Heart right ventricle (tissue), 16 donors: ENCODE results near the gene PRDM16. TPM values are rescaled to one million over a fixed set of nuclear protein-coding genes. Genes with fewer than 3 reads are reported as not detected.

ENCODE experiments used
- ATAC-seq, 8 donors: fragments of 200-7000 bp; cut with Tn5 transposase; one replicate each; pipeline ENCODE4 v1.9.1; 2020; ENCODE audit warnings: mild to moderate bottlenecking in 8 of 8, moderate library complexity in 8 of 8, moderate number of reproducible peaks in 1 of 8
- DNase-seq, 2 donors: peaks; one replicate each; pipeline ENCODE4 v3.0.0-alpha.2; 2020
- H3K27ac ChIP-seq, 10 donors: fragments of 200-600 bp; sonication (generic) in 2 of 10; one replicate each; pipeline versions ENCODE4 v1.5.0 to v1.8.0; 2020 to 2022; ENCODE audit warnings: mild to moderate bottlenecking in 3 of 10
- H3K27me3 ChIP-seq, 7 donors: fragments of 200-600 bp; one replicate each; pipeline ENCODE4 v1.8.0; 2021 to 2022; ENCODE audit warnings: mild to moderate bottlenecking in 2 of 7
- H3K36me3 ChIP-seq, 9 donors: fragments of 200-600 bp; sonication (generic) in 1 of 9; one replicate each; pipeline versions ENCODE4 v1.5.0 to v1.8.0; 2020 to 2022; ENCODE audit warnings: mild to moderate bottlenecking in 2 of 9
- H3K4me1 ChIP-seq, 9 donors: fragments of 200-600 bp; sonication (generic) in 1 of 9; one replicate each; pipeline versions ENCODE4 v1.5.0 to v1.8.0; 2020 to 2022; ENCODE audit warnings: mild to moderate bottlenecking in 4 of 9
- H3K4me3 ChIP-seq, 10 donors: fragments of 200-600 bp; sonication (generic) in 2 of 10; one replicate each; pipeline versions ENCODE4 v1.5.0 to v1.8.0; 2020 to 2022; ENCODE audit warnings: mild to moderate bottlenecking in 7 of 10, moderate library complexity in 2 of 10
- H3K9me3 ChIP-seq, 11 donors: fragments of 200-600 bp in 10 of 11; sonication (generic) in 2 of 11; one replicate each; pipeline versions ENCODE4 v1.5.0 to v1.8.0; 2013 to 2022; ENCODE audit warnings: mild to moderate bottlenecking in 2 of 11, control low read depth in 1 of 11, moderate library complexity in 1 of 11
- CTCF ChIP-seq, 9 donors: fragments of 200-600 bp; sonication (generic) in 2 of 9; IDR thresholded peaks; one replicate each; pipeline versions ENCODE4 v1.5.0 to v1.8.0; 2021 to 2022; ENCODE audit warnings: antibody characterized with exemption in 9 of 9, mild to moderate bottlenecking in 5 of 9, moderate library complexity in 1 of 9
- WGBS, 2 donors: extraction: QIAGEN DNeasy Blood & Tissue Kit; methylation state at CpG; one replicate each; pipeline ENCODE4 v1.1.7; 2013; ENCODE audit warnings: inconsistent platforms in 1 of 2; 5-methylcytosine and 5-hydroxymethylcytosine counted together
- intact Hi-C, 10 donors: fragments of 100-400 bp; cut with DNase I; formaldehyde crosslinking; loops; one replicate each; pipeline versions ENCODE4 v1.11.1 to v1.14.2; 2022
- polyA plus RNA-seq, 2 donors: library from polyadenylated mRNA; stranded (reverse); fragments of 200-250 nt; gene quantifications; one replicate each; pipeline ENCODE4 v1.2.3, GENCODE V29; 2013
- total RNA-seq, 10 donors: library from RNA; stranded (reverse); fragmentation: NEBNext Ultra II Directional in 3 of 10; extraction: Animal tissue kit (Norgen Biotek cat#: 25700) in 3 of 10; gene quantifications; one replicate each; pipeline versions ENCODE4 v1.2.1 to v1.2.4, GENCODE V29; 2021 to 2023
- donor health status: Arrhythmogenic right ventricular cardiomyopathy.
- donor health status: ischemic (EF 13 %, LVEDD 7.1; RV severe dilation, severe dysfunction).
- donor health status: healthy with polysubstance abuse.
- donor health status: DM: no; HTN: yes; CAD: no.
- donor health status: DM: no; HTN: no; CAD: no.
- donor health status: ischemic (EF 25% LVEDD 6.9; RV normal size, moderate dysfunction).
- donor health status: ischemic (EF 25% LVEDD 5.7; RV mildly dilated, moderate dysfunction).
- donor health status: healthy.
- donor health status: DM: yes; HTN: yes; CAD: no.
- donor health status: Ischemic cardiomyopathy.
- donor health status: ischemic (EF 35%, LVEDD 5.7; RV mildly dilated, moderate dysfunction).
- donor health status: nonischemic (EF 11% LVEDD 7.7; RV severe dilation, severe dysfunction).
- donor health status: DM: yes; HTN: yes; CAD: no.
- donor health status: PGD.
- donor health status: ischemic (EF 29% LVEDD 5.4; RV normal size, mild dysfunction).
- donor health status: nonischemic (EF 23%, LVEDD 6.1; RV moderate dilation, normal function).

Gene PRDM16
- total and polyA plus RNA-seq, 12 donors = 4.1 to 25.9 (median 14.8) TPM

DNA sequence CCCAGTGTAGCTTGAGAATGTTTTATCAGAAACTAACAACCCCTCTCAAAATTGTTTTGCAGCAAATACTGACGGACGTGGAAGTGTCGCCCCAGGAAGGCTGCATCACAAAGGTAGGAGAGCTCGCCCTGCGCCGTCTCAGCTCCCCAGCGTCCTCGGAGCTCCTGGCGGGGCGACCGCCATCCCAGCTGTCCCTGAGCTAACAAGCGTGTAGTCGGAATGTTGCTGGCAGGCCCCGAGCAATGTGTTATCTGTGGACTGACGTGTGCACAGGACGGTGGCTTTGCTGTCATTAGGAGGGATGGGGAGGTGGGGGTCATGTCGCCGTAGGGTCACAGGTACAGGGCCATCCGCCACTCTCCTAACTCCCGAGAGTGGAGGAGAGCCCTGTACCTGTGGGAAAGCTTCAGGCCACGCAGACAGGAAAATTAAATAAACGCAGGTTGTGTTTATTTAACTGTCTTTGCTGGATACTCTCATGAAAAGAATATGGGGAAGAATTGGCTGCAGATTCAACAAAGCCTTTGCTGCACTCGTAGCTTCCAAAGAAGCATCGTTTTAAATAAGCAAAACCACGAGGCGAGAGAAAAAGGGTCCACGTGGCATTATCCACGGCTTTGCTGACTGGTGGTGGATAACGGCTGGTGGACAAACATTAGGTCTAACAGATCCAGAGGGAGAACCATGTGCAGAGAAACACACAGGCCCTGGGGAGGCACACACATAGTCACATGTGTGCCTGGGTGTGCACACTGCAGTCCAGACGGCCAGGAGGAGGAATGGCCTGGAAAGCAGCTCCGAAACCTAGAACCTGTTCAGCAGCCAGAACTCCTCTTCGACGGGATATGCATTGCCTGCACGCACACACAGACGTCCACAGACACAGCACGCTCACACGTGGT is 175.3 kb downstream of the PRDM16 start:
- no peak for DNase-seq
- Histone ChIP-seq H3K36me3 (no peaks in the 10 kb centered on the region), H3K4me1 (peaks cover 0 to 25% (median 0%) of the 10 kb centered on the region in 9 donors), H3K27ac (no peak overlapping the region), H3K9me3 (no peaks in the 10 kb centered on the region), H3K4me3 (no peak overlapping the region), H3K27me3 (peaks cover 0 to 37% (median 20%) of the 10 kb centered on the region in 7 donors)
- intact Hi-C loops = no loop called here
- peak in 1 of 8 donors; percentile 43 for ATAC-seq
- TF ChIP-seq CTCF (IDR thresholded peaks at IDR 0.05) = no peak
- 74% methylated on average over 37 of the region's 37 CpGs for WGBS, 2 donors

GRCh38 chr1:3244927-3245315 is 175.9 kb downstream of the PRDM16 start:
- Histone ChIP-seq H3K4me3 (no peak overlapping the region), H3K4me1 (peaks cover 0 to 32% (median 0%) of the 10 kb centered on the region in 9 donors), H3K9me3 (no peaks in the 10 kb centered on the region), H3K27ac (no peak overlapping the region), H3K36me3 (no peaks in the 10 kb centered on the region), H3K27me3 (peaks cover 0 to 39% (median 21%) of the 10 kb centered on the region in 7 donors)
- 85 to 87% methylated on average over 7 of the region's 7 CpGs for WGBS, 2 donors
- intact Hi-C loops = no loop called here
- ATAC-seq (no peak), DNase-seq (no peak)
- TF ChIP-seq CTCF (IDR thresholded peaks at IDR 0.05) = no peak

GRCh38 chr1:3245344-3245743 is 176.3 kb downstream of the PRDM16 start:
- intact Hi-C loops = no loop called here
- TF ChIP-seq CTCF (IDR thresholded peaks at IDR 0.05) = no peak
- Histone ChIP-seq H3K4me1 (peaks cover 0 to 35% (median 0%) of the 10 kb centered on the region in 9 donors), H3K9me3 (no peaks in the 10 kb centered on the region), H3K4me3 (no peak overlapping the region), H3K36me3 (no peaks in the 10 kb centered on the region), H3K27me3 (peaks cover 0 to 42% (median 24%) of the 10 kb centered on the region in 7 donors), H3K27ac (no peak overlapping the region)
- DNase-seq (no peak), ATAC-seq (no peak)
- WGBS, 2 donors = 67 to 77% methylated on average over 12 of the region's 12 CpGs

- H3K4me1 ChIP-seq = peaks cover 0 to 35% (median 0%) of the 10 kb centered on the region in 9 donors
- H3K4me3 ChIP-seq = no peak overlapping the region
- no peak overlapping the region for H3K27ac ChIP-seq
- H3K36me3 ChIP-seq = no peaks in the 10 kb centered on the region
- WGBS, 2 donors = 62 to 68% methylated on average over 11 to 13 of the region's 13 CpGs
- H3K9me3 ChIP-seq = no peaks in the 10 kb centered on the region
- intact Hi-C loops = no loop called here
- no peak for ATAC-seq
- no peak for DNase-seq
- no peak for TF ChIP-seq CTCF (IDR thresholded peaks at IDR 0.05)
- peaks cover 0 to 43% (median 24%) of the 10 kb centered on the region in 7 donors for H3K27me3 ChIP-seq
These were observed 176.8 kb downstream of the PRDM16 start for GRCh38 chr1:3245768-3246167.
